GM13976 (cell line): ENCODE measurements around the gene TBC1D22A.

Experiments used
- DNase-seq: peaks from one replicate; pipeline ENCODE4 v3.0.0; 2012; ENCODE audit warnings: low spot score
- in situ Hi-C: fragments of 300-500 bp; cut with MboI; formaldehyde crosslinking; loops from one replicate; pipeline ENCODE4 v1.12.0; 2022; ENCODE audit warnings: low sequenced_read_pairs, mixed read lengths, inconsistent platforms; ENCODE audit not compliant: unreplicated experiment
- TF ChIP-seq, protein P1 (sequence below): IDR thresholded peaks from 2 replicates; pipeline ENCODE4 v1.5.1; 2012; ENCODE audit warnings: borderline replicate concordance, mild to moderate bottlenecking; ENCODE audit not compliant: insufficient read depth; ENCODE audit errors: extremely low read depth, missing control alignments, control extremely low read depth

Gene TBC1D22A

DNA sequence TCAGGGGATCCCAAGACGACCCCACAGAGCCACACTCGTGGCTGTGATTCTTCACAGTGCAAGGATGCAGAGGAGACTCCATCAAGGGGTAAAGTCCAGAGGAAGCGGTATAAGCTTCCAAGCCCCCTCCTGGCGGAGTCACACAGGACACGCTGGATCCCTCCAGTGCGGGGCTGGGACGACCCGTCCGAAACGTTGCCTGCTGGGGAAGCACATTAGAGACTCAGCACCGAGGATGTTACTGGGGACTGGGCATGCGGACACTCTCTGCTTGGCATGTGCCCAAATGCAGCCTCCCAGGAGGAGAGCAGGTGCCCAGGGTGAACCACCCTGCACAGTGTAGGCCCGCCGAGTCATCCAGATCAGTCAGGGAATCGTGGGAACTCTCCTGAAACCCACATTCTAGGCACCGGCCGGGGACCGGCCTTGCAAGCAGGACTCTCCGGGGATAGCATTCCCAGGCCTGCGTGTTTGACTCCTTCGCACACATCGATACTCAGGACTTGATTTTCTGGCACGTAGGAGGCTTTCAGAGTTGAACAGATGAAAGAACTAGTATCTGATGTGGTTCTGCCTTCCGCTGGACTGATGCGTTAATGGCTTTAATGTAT lies 229.8 kb downstream of the TBC1D22A start:
- in situ Hi-C loops, result no loop called here
- TF ChIP-seq, protein P1, sequence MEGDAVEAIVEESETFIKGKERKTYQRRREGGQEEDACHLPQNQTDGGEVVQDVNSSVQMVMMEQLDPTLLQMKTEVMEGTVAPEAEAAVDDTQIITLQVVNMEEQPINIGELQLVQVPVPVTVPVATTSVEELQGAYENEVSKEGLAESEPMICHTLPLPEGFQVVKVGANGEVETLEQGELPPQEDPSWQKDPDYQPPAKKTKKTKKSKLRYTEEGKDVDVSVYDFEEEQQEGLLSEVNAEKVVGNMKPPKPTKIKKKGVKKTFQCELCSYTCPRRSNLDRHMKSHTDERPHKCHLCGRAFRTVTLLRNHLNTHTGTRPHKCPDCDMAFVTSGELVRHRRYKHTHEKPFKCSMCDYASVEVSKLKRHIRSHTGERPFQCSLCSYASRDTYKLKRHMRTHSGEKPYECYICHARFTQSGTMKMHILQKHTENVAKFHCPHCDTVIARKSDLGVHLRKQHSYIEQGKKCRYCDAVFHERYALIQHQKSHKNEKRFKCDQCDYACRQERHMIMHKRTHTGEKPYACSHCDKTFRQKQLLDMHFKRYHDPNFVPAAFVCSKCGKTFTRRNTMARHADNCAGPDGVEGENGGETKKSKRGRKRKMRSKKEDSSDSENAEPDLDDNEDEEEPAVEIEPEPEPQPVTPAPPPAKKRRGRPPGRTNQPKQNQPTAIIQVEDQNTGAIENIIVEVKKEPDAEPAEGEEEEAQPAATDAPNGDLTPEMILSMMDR, result no peak
- no peak for DNase-seq

DNA sequence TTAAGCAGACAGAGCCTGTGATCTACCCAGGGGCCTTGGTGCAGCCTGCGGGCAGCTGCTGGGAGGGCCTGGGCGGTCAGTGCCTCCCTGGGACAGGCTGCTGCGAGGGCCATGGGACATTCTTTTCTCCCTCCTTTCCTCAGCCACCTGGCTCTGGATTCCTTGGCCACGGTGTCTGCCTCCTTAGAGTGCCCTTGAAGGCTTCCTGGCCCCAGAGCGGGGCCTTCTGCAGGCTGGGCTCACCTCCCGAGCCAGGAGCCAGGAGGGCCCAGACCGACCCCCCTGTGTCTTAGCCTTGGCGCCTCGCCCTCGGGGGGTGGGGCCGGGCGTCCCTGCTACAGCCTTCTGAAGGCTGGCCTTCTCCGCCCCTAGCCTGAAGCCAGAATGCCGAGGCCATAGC lies 231.2 kb downstream of the TBC1D22A start:
- no peak for DNase-seq
- TF ChIP-seq, protein P1, result no peak
- in situ Hi-C loops, result no loop called here

DNA sequence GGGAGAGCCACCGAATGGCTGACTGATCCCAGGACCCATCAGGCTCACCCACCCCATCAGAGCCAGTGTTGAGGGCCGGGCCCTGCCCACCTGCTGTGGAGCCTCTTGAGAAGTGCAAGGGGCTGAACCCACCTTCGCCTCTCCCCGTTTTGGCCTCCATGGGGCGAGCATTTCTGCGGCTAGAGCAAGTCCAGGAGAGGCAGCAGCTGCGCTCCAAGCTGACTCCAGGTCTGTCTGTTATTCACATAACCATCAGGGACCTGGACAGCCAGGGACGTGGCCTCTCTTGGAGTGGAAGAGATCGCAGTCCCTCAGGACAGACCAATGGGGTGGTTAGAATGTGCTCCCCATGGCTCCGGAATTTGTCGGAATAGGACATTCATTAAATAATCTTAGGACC lies 231.8 kb downstream of the TBC1D22A start:
- DNase-seq, result no peak
- TF ChIP-seq, protein P1, result no peak
- in situ Hi-C loops, result no loop called here

DNA sequence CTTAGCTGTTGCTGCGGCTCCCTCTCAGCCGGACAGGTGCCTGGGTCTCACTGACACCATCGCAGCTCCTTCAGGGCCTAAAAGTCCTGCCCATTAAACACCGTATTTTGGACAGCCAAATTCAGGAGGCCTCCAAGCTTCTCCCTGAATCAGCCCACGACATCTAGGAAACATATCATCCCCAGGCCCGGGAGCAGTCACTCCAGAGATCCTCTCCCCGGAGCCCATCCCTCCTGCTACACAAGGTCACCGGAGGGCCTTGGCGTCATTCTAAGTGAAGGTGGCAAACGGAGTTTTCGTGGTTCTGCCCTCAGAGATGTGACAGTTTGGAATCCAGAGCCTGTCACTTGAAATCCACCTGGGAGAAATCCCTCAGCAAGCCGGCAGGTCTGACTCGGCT lies 232.5 kb downstream of the TBC1D22A start:
- in situ Hi-C loops, result no loop called here
- DNase-seq, result no peak
- TF ChIP-seq, protein P1, result no peak

DNA sequence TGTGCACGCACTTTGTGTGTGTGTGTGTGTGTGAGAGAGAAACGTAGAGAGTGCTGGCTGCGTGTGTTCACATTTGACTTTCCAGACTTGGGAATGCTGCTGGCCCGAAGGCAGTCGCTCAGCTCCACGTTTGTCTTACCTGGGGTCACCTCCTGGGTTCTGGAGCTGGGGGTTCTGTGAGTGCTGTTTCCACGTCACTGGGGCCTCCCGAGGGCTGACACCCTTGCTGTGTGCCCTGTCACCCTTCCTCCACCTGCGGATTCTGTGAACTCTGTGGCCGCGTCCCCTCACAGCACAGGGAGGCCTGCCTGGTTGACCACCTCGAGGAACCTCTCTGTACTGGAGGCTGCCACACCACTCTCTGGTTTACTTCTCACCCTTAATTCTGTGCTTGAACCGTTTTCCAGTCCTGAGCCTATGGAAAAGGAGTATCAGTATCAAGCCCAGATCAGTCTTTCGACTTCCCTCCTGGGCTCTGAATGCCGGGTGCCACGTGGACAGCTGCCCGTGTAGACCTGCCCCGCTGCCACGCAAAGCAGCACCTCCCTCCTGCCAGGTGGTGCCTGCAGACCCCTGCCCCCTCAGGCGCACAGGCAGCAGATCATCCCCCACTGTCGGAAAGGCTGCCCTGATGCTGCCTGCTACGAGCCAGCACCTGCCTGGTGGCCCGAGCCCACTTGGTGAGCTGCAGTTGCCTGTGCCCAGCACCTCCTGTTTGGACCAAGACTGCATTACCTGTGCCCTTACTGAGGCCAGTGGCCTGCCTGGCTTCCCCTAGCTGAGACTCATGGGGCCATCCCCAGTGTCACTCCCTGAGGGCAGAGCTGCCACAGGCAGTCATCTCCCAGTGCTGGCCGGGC lies 233.3 kb downstream of the TBC1D22A start:
- DNase-seq, result no peak
- TF ChIP-seq, protein P1, result no peak
- in situ Hi-C loops, result no loop called here

DNA sequence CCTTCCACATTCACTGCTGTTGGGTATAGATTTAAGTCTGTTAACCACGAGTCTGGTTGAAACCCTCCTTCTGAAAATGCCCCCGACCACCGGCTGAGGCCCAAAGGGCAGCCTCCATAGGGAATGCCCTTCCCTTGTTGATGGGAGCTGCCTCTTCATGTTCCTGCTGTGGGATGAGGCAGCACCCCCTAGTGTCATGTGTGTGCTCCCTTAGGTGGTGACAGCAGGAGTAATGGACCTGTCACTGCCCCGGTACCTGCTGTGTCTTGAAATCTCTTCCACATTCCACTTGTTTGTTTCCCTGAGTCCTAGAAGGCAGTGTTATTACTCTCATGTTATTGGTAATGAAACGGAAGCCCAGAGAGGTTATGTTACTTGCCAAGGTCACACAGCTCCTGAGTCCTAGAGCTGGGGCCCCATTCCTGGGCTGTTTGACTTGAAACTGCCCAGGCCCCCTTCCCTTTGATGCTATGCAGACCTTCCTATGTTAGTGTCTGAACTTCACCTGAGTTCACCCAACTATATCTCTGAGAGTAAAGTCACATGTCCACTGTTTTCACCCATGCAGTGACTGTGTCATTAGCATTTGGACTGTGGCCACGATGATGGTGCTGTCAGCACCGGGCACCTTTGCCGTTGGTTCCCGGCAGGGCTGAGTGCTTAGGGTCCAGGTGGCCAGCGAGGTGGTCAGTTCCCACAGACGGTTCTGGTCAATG lies 234.3 kb downstream of the TBC1D22A start:
- in situ Hi-C loops, result no loop called here
- TF ChIP-seq, protein P1, result peak; percentile 15
- DNase-seq, result no peak
